Coronary artery (tissue), 2 donors: Measurements from ENCODE around the gene RHBDD3.
"Not testable (repeated sequence)": the region's sequence is repeated elsewhere in the genome, so short reads cannot be mapped to it uniquely, and the experiment has no call there.

Experiments used
- DNase-seq: peaks from one replicate; pipeline ENCODE4 v3.0.0-alpha.2; 2017; ENCODE audit warnings: low spot score
- H3K27ac ChIP-seq, 2 donors: fragments of 200-600 bp; sonication (generic); one replicate each; pipeline ENCODE4 v1.5.1; 2016 to 2019
- H3K4me3 ChIP-seq: fragments of 200-600 bp; sonication (generic); 2 replicates; pipeline ENCODE4 v1.5.1; 2016; ENCODE audit warnings: mild to moderate bottlenecking, moderate library complexity
- TF ChIP-seq, protein P1 (sequence below): fragments of 200-600 bp; sonication (generic); IDR thresholded peaks from one replicate; pipeline ENCODE4 v1.5.1; 2019; ENCODE audit warnings: antibody characterized with exemption

Gene RHBDD3

DNA sequence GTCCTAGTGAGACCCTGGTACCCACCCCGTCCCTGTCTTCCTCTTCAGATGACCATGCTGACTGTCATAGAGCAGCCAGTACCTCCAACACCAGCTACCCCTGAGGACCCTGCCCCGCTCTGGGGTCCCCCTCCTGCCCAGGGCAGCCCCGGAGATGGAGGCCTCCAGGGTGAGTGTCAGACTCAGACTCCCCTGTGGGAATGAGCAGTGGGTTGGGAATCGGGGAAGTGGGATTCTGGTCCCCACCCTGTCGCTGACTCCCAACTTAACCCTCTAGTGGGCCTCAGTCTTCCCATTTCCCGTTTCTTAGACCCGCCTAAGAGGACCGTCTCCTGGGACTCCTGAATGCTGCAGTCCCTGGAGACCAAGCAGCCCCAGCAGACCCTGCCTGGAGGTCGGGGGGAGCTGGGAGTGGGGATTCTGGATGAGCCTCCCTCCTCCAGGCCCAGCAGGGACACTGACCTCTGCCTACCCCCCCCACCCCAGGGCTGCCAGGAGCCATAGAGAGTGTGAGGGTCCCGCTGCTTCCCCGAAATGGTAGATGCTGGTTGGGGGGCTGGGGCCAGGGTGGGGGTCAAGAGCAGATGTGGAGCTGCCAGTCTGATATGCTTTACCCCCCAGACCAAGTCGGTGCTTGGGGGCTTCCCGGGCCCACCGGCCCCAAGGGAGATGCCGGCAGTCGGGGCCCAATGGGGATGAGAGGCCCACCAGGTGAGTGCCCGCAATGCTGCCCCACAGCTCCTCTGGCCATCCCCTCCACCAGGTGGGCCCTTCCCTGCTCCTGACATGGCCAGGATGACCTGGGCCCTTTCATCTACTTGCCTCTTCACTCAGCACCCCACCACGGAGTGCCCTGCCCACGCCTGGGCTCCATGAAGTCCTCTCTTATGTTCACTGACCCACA is 36.6 kb downstream of the RHBDD3 start:
- DNase-seq: no peak
- TF ChIP-seq, protein P1, sequence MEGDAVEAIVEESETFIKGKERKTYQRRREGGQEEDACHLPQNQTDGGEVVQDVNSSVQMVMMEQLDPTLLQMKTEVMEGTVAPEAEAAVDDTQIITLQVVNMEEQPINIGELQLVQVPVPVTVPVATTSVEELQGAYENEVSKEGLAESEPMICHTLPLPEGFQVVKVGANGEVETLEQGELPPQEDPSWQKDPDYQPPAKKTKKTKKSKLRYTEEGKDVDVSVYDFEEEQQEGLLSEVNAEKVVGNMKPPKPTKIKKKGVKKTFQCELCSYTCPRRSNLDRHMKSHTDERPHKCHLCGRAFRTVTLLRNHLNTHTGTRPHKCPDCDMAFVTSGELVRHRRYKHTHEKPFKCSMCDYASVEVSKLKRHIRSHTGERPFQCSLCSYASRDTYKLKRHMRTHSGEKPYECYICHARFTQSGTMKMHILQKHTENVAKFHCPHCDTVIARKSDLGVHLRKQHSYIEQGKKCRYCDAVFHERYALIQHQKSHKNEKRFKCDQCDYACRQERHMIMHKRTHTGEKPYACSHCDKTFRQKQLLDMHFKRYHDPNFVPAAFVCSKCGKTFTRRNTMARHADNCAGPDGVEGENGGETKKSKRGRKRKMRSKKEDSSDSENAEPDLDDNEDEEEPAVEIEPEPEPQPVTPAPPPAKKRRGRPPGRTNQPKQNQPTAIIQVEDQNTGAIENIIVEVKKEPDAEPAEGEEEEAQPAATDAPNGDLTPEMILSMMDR: no peak
- Histone ChIP-seq H3K27ac (no peak overlapping the region), H3K4me3 (no peak overlapping the region)

DNA sequence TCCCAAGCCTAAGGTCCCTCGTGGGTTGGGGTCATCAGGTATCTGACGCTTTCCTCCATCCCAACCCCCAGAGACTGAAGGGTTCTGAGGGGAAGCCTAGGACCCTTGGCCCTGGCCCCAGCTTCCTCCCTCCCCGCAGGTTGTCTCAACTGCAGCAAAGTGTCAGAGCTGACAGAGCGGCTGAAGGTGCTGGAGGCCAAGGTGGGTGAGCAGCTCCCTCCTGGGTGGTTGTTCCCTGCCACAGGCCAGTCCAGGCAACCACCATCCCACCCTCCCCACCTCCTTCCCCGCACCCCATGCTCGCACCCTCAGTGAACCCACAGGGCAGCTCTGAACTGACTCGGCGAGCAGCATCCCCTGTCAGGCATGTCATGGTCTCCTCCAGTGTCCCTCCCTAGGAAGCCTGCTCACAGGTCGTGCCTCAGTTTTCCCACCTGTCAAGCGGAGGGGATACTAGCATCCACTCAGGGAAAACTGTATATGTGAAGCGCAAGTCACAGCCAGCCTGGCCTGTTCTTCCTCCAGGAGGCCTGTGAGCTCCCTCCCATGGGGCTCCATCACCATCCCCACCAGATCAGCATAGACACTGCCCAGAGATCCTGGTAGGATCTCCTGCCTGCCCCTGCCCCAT is 41.3 kb downstream of the RHBDD3 start:
- Histone ChIP-seq H3K4me3 (no peak overlapping the region), H3K27ac (peak overlapping the region in 1 of 2 donors; percentile 75)
- TF ChIP-seq, protein P1: no peak
- no peak for DNase-seq

DNA sequence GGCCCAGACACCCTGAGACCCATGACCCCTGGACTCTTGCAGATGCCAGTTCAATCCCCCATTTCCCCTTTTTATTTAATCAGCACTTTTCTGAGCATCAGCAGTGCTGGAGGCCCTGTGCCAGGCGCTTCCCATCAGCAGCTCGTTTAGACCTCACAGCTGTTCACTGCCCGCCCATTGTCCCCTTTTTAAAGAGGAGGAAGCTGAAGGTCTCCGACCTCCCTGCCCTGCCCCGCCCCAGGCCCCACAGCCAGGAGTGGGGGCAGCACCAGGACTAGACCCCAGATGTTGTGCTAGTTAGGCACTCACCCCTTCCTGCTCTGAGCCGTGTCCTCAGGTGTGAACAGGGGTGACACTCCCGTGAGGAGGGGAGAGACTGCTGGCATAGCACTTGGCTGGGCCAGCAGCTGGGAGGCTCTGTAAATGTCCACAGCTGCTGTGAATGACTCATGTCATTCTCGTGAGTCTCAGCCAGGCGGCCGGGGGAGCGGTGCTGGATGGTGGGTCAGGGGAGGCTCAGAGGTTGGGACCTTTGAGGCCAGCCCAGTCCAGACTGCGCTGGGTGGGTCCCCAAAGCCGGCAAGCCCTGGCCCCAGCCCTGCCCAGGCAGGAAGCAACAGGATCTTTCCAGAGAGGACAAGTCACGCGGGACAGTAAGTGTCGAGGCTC is 42.2 kb downstream of the RHBDD3 start:
- no peak overlapping the region for H3K4me3 ChIP-seq
- peak overlapping the region in 1 of 2 donors; percentile 75 for H3K27ac ChIP-seq
- TF ChIP-seq, protein P1: no peak
- peak; percentile 76 for DNase-seq

DNA sequence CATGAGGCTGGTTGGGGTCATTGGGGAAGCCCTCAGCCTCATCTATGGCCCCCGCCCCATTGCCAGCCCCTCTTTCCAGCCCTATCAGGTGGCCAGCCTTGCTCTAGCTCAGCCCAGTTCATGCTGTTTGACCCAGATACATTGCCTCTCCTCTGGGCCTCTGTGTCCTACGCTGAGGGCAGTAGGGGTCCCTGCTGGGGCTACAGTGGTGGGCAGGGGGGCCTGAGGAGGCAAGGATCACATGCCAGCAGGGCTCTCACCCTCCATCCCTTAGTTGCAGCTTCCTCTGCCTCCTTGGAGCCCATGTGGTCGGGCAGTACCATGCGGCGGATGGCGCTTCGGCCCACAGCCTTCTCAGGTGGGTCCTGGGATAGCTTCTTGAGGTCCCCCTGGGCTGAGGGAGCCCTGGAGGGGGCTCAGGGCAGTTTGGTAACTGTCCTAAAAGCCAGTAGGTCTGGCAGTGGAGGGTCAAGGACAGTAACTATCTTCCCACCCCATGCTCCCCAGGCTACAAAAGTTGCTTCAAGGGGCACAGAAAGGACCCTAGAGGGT is 42.8 kb downstream of the RHBDD3 start:
- Histone ChIP-seq H3K27ac (peak overlapping the region in 1 of 2 donors; percentile 75), H3K4me3 (no peak overlapping the region)
- no peak for DNase-seq
- TF ChIP-seq, protein P1: no peak

DNA sequence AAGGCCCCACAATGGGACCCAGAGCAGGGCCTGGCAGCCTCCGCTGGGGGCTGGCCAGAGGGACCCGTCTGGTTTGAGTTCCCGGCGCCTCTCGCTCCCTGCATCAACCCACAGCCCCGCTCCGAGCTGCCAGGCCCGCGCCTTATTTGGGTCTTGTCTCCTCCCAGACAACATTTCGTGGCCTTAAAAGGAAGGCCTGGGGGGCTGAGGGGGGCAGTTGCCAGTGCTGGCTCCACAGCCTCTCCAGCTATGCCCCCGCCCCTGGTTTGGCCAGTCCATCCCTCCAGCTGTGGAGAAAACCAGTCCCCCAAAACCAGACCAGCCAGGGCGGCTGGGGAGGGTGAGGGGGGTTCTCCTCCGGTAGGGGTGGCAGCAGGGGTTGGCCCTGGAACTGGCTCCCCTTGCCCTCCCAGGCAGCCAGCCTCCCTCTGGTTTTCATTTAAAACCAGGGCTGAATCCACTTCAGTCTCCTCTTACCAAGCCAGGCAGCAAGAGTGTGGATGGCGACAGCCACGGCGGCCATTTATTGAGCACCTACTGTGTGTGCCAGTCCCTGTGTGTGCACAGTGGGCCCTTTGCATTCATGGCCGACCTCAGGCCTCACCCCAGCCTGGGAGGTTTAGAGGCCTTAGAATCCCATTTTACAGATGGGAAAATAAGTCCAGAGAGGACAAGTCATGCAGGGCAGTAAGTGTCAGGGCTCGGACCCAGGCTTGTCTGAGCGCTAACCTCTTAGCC is 43.5 kb downstream of the RHBDD3 start:
- Histone ChIP-seq H3K27ac (peak overlapping the region in 1 of 2 donors; percentile 5), H3K4me3 (no peak overlapping the region)
- TF ChIP-seq, protein P1: no peak
- no peak for DNase-seq

DNA sequence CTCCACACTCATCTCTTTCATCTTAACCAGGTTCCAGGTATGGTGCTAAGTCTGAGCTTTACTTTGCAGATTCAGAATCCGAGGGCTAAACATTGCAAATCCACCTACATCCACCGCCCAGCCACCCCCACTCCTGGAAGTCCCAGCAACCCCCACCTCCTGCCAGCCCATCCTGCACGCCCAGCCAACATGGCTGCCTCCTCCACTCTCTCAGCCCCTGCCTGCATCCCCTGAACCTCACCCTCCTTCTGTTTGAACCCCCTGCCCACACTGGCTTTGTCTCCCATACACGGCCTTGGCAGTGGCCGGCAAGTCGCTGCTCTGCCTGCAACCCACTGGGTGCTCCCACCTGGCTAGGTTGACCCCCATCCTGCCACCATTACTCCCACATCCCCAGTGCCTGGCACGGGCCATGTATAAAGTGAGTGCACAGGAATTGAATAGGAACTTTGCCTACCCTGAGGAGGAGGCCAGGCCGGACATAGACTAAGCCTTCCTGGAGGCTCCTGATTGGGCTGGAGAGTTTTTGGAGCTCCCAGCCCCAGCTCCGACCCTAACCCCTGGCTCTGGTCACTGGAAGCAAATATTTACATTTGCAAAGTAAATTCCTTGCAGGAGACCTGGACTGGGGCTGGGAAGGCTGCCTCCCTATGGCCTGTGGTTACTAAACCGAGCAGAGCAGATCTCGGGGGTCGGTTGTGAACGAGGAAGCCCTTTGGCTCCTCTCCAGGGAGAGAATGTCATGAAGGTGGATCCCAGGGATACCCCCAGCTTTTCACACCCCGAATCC is 47.7 kb downstream of the RHBDD3 start:
- TF ChIP-seq, protein P1: no peak
- DNase-seq: peak; percentile 54
- H3K27ac ChIP-seq: no peak overlapping the region

DNA sequence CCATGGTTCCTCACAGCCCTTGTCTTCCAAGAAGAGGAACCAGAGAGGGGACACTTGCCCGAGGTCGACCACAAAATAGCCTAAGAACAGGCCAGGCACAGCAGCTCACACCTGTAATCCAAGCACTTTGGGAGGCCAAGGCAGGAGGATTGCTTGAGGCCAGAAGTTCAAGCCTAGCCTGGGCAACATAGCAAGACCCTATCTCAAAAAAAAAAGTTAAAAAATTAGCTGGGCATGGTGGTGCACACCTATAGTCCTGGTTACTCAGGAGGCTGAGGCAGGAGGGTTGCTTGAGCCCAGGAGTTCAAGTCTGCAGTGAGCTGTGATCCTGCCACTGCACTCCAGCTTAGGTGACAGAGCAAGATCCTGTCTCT is 48.4 kb downstream of the RHBDD3 start:
- H3K4me3 ChIP-seq, DNase-seq: not testable (repeated sequence)

More for the DNA sequence above, 47.7 kb downstream of the RHBDD3 start:
- H3K4me3 ChIP-seq: no peak overlapping the region

More for the DNA sequence above, 48.4 kb downstream of the RHBDD3 start:
- not testable (repeated sequence) for H3K27ac ChIP-seq
